ENCODE measurements around the gene USP10.

USP10 gene, protein sequence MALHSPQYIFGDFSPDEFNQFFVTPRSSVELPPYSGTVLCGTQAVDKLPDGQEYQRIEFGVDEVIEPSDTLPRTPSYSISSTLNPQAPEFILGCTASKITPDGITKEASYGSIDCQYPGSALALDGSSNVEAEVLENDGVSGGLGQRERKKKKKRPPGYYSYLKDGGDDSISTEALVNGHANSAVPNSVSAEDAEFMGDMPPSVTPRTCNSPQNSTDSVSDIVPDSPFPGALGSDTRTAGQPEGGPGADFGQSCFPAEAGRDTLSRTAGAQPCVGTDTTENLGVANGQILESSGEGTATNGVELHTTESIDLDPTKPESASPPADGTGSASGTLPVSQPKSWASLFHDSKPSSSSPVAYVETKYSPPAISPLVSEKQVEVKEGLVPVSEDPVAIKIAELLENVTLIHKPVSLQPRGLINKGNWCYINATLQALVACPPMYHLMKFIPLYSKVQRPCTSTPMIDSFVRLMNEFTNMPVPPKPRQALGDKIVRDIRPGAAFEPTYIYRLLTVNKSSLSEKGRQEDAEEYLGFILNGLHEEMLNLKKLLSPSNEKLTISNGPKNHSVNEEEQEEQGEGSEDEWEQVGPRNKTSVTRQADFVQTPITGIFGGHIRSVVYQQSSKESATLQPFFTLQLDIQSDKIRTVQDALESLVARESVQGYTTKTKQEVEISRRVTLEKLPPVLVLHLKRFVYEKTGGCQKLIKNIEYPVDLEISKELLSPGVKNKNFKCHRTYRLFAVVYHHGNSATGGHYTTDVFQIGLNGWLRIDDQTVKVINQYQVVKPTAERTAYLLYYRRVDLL
- 84.2 to 141 (median 97.4) reads per million in 3 donors for total RNA-seq

DNA sequence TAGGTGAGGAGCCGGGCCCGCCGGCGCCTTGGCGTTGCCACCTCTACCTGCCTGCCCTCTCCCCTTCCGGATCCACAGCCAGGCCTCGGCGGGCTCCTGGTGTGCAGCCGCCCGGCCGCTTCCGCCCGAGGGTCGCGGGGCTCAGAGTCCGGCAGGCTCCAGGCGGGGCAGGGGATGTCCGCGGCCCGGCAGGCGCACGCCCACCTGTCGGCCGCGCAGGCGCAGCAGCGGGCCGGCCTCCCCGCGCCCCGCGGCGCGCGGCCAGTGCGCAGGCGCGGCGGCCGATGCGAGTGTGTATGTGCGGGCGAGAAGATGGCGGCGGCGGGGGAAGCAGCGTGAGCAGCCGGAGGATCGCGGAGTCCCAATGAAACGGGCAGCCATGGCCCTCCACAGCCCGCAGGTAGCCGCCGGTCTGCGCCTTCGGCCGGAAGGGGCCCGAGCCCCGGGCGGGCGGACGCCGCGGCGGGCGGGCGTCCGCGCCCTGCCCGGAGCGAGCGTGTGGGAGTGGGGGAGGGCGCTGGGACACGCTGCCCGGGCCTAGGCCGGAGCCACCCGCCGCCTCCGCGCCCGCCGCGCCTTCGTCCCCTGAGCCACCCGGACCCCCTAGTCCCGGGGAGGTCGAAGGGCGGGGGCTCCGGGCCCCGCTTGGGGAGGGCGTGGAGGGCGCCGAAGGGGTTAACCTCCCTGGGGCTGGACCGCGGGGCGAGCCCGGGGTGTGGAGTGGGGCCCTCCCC, at the start of gene USP10:
USP10 (plus strand) TSS at position 289 of the 734 bp plus-strand sequence; CDS start at position 380, 91 bp downstream.
- peak; percentile 73 to 79 (median 78) for DNase-seq

DNA sequence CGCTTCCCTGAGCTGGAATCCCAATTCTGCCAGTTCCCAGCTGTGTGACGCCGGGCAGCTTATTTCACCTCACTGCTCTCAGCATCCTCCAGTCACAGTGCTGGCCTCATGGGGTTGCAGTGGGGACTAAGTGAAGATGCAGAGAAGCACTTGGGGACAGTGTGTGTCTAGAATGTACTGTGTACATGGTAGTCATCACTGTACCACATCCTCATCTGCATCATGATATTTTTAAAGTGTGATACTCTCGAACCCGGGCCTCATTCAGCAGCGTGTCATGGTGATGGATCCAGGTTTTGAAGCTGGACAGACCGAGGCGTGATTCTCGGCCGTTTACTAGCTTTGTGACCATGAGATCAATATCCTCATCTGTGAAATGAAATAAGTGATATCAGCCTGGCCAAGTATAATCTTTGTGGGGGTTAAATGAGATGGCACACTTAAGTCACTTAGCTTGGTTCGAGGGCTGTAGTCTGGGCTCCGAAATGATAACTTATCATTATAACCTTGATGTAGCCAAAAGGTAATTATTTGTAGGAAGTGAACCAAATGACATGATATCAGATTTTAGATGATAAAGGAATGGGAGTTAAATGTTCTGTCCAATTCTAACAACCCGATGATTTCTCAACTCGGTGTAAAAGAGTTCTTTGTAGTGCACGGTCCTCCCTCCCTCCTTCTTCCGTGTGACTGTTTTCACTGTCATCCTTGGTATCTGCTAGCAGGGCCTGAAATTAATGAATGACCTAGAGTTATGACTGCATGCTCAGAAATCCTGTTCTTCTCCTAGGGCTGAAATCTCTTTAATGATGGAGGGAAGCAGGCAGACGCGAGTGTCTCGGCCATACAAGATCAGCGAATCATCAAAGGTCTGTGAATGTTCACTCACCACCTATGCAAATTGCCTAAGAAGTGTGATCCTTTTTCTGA, 49.5 kb upstream of the USP10 start:
- peaks cover 28% of the 10 kb centered on the region for H3K4me1 ChIP-seq (ENCODE audit: control insufficient read depth, insufficient read depth, low read length, poor library complexity, severe bottlenecking)

More for the DNA sequence above, at the start of gene USP10:
- Histone ChIP-seq H3K27me3 (replicated peaks; ENCODE audit: control insufficient read depth, insufficient read depth, low read length, poor library complexity, severe bottlenecking) (no peaks in the 10 kb centered on the region), H3K36me3 (ENCODE audit: control insufficient read depth, insufficient read depth, low read length) (no peaks in the 10 kb centered on the region), H3K4me3 (ENCODE audit: insufficient read depth, low read depth, low read length, poor library complexity, severe bottlenecking) (peak within 1 kb of the TSS; percentile 79), H3K9me3 (ENCODE audit: control insufficient read depth, low read length) (no peaks in the 10 kb centered on the region), H3K27ac (ENCODE audit: insufficient read depth, low read length, poor library complexity, severe bottlenecking) (peak within 1 kb of the TSS; percentile 82), H3K4me1 (ENCODE audit: control insufficient read depth, insufficient read depth, low read length, poor library complexity, severe bottlenecking) (peaks cover 14% of the 10 kb centered on the region)

GRCh38 chr16:84652566-84652965, 47.2 kb upstream of the USP10 start:
- no peaks in the 10 kb centered on the region for H3K27me3 ChIP-seq (replicated peaks; ENCODE audit: control insufficient read depth, insufficient read depth, low read length, poor library complexity, severe bottlenecking)
- H3K36me3 ChIP-seq (ENCODE audit: control insufficient read depth, insufficient read depth, low read length) = peaks cover 26% of the 10 kb centered on the region
- H3K9me3 ChIP-seq (ENCODE audit: control insufficient read depth, low read length) = no peaks in the 10 kb centered on the region
- H3K4me1 ChIP-seq (ENCODE audit: control insufficient read depth, insufficient read depth, low read length, poor library complexity, severe bottlenecking) = peaks cover 38% of the 10 kb centered on the region
- no peak overlapping the region for H3K4me3 ChIP-seq (ENCODE audit: insufficient read depth, low read depth, low read length, poor library complexity, severe bottlenecking)
- DNase-seq = peak in 1 of 3 donors; percentile 6
- H3K27ac ChIP-seq (ENCODE audit: insufficient read depth, low read length, poor library complexity, severe bottlenecking) = no peak overlapping the region

More for the DNA sequence above, 49.5 kb upstream of the USP10 start:
- Histone ChIP-seq H3K9me3 (ENCODE audit: control insufficient read depth, low read length) (no peaks in the 10 kb centered on the region), H3K36me3 (ENCODE audit: control insufficient read depth, insufficient read depth, low read length) (peaks cover 17% of the 10 kb centered on the region), H3K27ac (ENCODE audit: insufficient read depth, low read length, poor library complexity, severe bottlenecking) (no peak overlapping the region), H3K27me3 (replicated peaks; ENCODE audit: control insufficient read depth, insufficient read depth, low read length, poor library complexity, severe bottlenecking) (no peaks in the 10 kb centered on the region), H3K4me3 (ENCODE audit: insufficient read depth, low read depth, low read length, poor library complexity, severe bottlenecking) (no peak overlapping the region)
- no peak for DNase-seq

GRCh38 chr16:84654238-84654637, 45.6 kb upstream of the USP10 start:
- Histone ChIP-seq H3K4me1 (ENCODE audit: control insufficient read depth, insufficient read depth, low read length, poor library complexity, severe bottlenecking) (peaks cover 29% of the 10 kb centered on the region), H3K27ac (ENCODE audit: insufficient read depth, low read length, poor library complexity, severe bottlenecking) (no peak overlapping the region), H3K4me3 (ENCODE audit: insufficient read depth, low read depth, low read length, poor library complexity, severe bottlenecking) (no peak overlapping the region), H3K9me3 (ENCODE audit: control insufficient read depth, low read length) (no peaks in the 10 kb centered on the region), H3K27me3 (replicated peaks; ENCODE audit: control insufficient read depth, insufficient read depth, low read length, poor library complexity, severe bottlenecking) (no peaks in the 10 kb centered on the region), H3K36me3 (ENCODE audit: control insufficient read depth, insufficient read depth, low read length) (peaks cover 42% of the 10 kb centered on the region)
- no peak for DNase-seq

DNA sequence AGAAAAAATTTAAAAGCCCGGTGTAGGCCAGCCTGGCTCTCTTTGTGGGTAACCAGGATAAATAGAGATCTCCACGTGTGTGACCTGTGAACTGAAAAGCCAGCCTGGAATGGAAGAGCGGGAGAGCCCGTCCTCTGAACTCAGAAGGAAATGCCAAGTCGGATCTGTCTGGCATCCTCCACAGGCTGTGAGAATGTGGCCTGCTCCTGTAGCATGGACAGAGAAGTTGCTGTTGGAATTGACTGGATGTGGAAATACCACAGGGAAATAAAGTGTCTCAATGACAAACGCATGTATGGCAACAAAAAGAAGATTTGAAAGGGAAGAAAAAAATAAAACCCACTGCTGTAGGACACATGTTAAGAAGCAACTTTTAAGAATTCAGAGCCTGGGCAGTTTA, 44.8 kb upstream of the USP10 start:
- H3K9me3 ChIP-seq (ENCODE audit: control insufficient read depth, low read length) = no peaks in the 10 kb centered on the region
- H3K27ac ChIP-seq (ENCODE audit: insufficient read depth, low read length, poor library complexity, severe bottlenecking) = no peak overlapping the region
- peaks cover 24% of the 10 kb centered on the region for H3K4me1 ChIP-seq (ENCODE audit: control insufficient read depth, insufficient read depth, low read length, poor library complexity, severe bottlenecking)
- H3K27me3 ChIP-seq (replicated peaks; ENCODE audit: control insufficient read depth, insufficient read depth, low read length, poor library complexity, severe bottlenecking) = no peaks in the 10 kb centered on the region
- no peak for DNase-seq
- no peak overlapping the region for H3K4me3 ChIP-seq (ENCODE audit: insufficient read depth, low read depth, low read length, poor library complexity, severe bottlenecking)
- peaks cover 50% of the 10 kb centered on the region for H3K36me3 ChIP-seq (ENCODE audit: control insufficient read depth, insufficient read depth, low read length)

GRCh38 chr16:84656649-84657048, 43.2 kb upstream of the USP10 start:
- peaks cover 24% of the 10 kb centered on the region for H3K4me1 ChIP-seq (ENCODE audit: control insufficient read depth, insufficient read depth, low read length, poor library complexity, severe bottlenecking)
- H3K9me3 ChIP-seq (ENCODE audit: control insufficient read depth, low read length) = no peaks in the 10 kb centered on the region
- DNase-seq = no peak
- no peaks in the 10 kb centered on the region for H3K27me3 ChIP-seq (replicated peaks; ENCODE audit: control insufficient read depth, insufficient read depth, low read length, poor library complexity, severe bottlenecking)
- H3K4me3 ChIP-seq (ENCODE audit: insufficient read depth, low read depth, low read length, poor library complexity, severe bottlenecking) = no peak overlapping the region
- H3K36me3 ChIP-seq (ENCODE audit: control insufficient read depth, insufficient read depth, low read length) = peaks cover 58% of the 10 kb centered on the region
- no peak overlapping the region for H3K27ac ChIP-seq (ENCODE audit: insufficient read depth, low read length, poor library complexity, severe bottlenecking)

GRCh38 chr16:84657229-84657837, 42.5 kb upstream of the USP10 start:
- Histone ChIP-seq H3K36me3 (ENCODE audit: control insufficient read depth, insufficient read depth, low read length) (peaks cover 61% of the 10 kb centered on the region), H3K27me3 (replicated peaks; ENCODE audit: control insufficient read depth, insufficient read depth, low read length, poor library complexity, severe bottlenecking) (no peaks in the 10 kb centered on the region), H3K9me3 (ENCODE audit: control insufficient read depth, low read length) (no peaks in the 10 kb centered on the region), H3K4me1 (ENCODE audit: control insufficient read depth, insufficient read depth, low read length, poor library complexity, severe bottlenecking) (peaks cover 19% of the 10 kb centered on the region), H3K27ac (ENCODE audit: insufficient read depth, low read length, poor library complexity, severe bottlenecking) (no peak overlapping the region), H3K4me3 (ENCODE audit: insufficient read depth, low read depth, low read length, poor library complexity, severe bottlenecking) (no peak overlapping the region)
- no peak for DNase-seq

GRCh38 chr16:84658690-84659089, 41.1 kb upstream of the USP10 start:
- no peak overlapping the region for H3K27ac ChIP-seq (ENCODE audit: insufficient read depth, low read length, poor library complexity, severe bottlenecking)
- peaks cover 74% of the 10 kb centered on the region for H3K36me3 ChIP-seq (ENCODE audit: control insufficient read depth, insufficient read depth, low read length)
- H3K9me3 ChIP-seq (ENCODE audit: control insufficient read depth, low read length) = no peaks in the 10 kb centered on the region
- H3K27me3 ChIP-seq (replicated peaks; ENCODE audit: control insufficient read depth, insufficient read depth, low read length, poor library complexity, severe bottlenecking) = no peaks in the 10 kb centered on the region
- no peak overlapping the region for H3K4me3 ChIP-seq (ENCODE audit: insufficient read depth, low read depth, low read length, poor library complexity, severe bottlenecking)
- peaks cover 10% of the 10 kb centered on the region for H3K4me1 ChIP-seq (ENCODE audit: control insufficient read depth, insufficient read depth, low read length, poor library complexity, severe bottlenecking)
- no peak for DNase-seq

Measured in effector memory CD4-positive, alpha-beta T cell (primary cell).